ENCODE data around the gene PALD1.
A peak's percentile ranks its signal among the peaks of the same experiment; 100 is the strongest.

- no peak for TF ChIP-seq EGR1 (conservative IDR thresholded peaks at IDR 0.05)
- TF ChIP-seq POLR2AphosphoS5 (IDR thresholded peaks at IDR 0.05; ENCODE audit: control insufficient read depth, insufficient read depth, low read depth, low read length) = no peak
- TF ChIP-seq POLR2B (IDR thresholded peaks at IDR 0.05; ENCODE audit: low read depth, partially characterized antibody) = peak; percentile 8
- TF ChIP-seq ZNF407 (IDR thresholded peaks at IDR 0.05; ENCODE audit: low read depth) = no peak
- no peak for TF ChIP-seq NFIC (IDR thresholded peaks at IDR 0.05)
- TF ChIP-seq KLF13 (tag; IDR thresholded peaks at IDR 0.05; ENCODE audit: borderline replicate concordance, low read depth) = no peak
- TF ChIP-seq ASH1L (IDR thresholded peaks at IDR 0.05; ENCODE audit: borderline replicate concordance, low read depth, partially characterized antibody) = no peak
- peak in 1 of 3 experiments; percentile 35; a peak in 2 of 6 replicates for TF ChIP-seq CTCF (IDR thresholded peaks at IDR 0.05 in 2 of 3, conservative IDR thresholded peaks at IDR 0.05 in 1 of 3; ENCODE audit: insufficient read depth in 2 of 3, low read depth in 1 of 3, low read length in 3 of 3)
- TF ChIP-seq CREB3 (tag; conservative IDR thresholded peaks at IDR 0.05; ENCODE audit: low read depth) = no peak
- no peak for TF ChIP-seq NCOA4 (IDR thresholded peaks at IDR 0.05; ENCODE audit: partially characterized antibody)
- no peak for TF ChIP-seq ZC3H4 (CRISPR knock-in tag; IDR thresholded peaks at IDR 0.05; ENCODE audit: borderline replicate concordance)
- no peak for TF ChIP-seq ATF2 (CRISPR knock-in tag; IDR thresholded peaks at IDR 0.05)
Observed at GRCh38 chr10:70430493-70431445, 47.8 kb upstream of the PALD1 start.
